HCT116 (cell line): ENCODE data around the gene EIF6. TPM values are rescaled to one million over a fixed set of nuclear protein-coding genes. Genes with fewer than 3 reads are reported as not detected.
A peak's percentile ranks its signal among the peaks of the same experiment; 100 is the strongest.

Source experiments
- ATAC-seq: fragments of 200-7000 bp; cut with Tn5 transposase; 2 replicates; pipeline ENCODE4 v1.9.1; 2020; ENCODE audit warnings: mild to moderate bottlenecking, moderate library complexity
- BruUV-seq: library from RNA; stranded (reverse); fragments of 400-500 nt; replicated peaks from 2 replicates; lab custom pipeline; 2021; lab: Mats Ljungman, UMichigan
- CTCF ChIA-PET: fragments of 300-600 bp; sonication (Branson Sonifier 250); formaldehyde crosslinking; loops from one replicate; lab custom pipeline; 2021; ENCODE audit warnings: antibody characterized with exemption; lab: Charles Lee
- POLR2A ChIA-PET: fragments of 300-600, 350-600 bp; sonication (Branson Sonifier 250); formaldehyde crosslinking; loops from one replicate; lab custom pipeline; 2021; ENCODE audit warnings: antibody characterized with exemption; lab: Charles Lee
- RAD21 ChIA-PET, 2 experiments: fragments of 300-600 bp; sonication (Branson Sonifier 250); formaldehyde crosslinking; loops; one replicate each; lab custom pipeline; 2023; ENCODE audit warnings: low total read pairs in 2 of 2; ENCODE audit not compliant: uncharacterized antibody in 2 of 2, unreplicated experiment in 2 of 2, low non-redundant PET in 1 of 2; lab: Charles Lee
- DNase-seq: peaks from one replicate; pipeline ENCODE4 v3.0.0-alpha.2; 2010; ENCODE audit warnings: low read depth, low spot score
- H2AFZ ChIP-seq: fragments of 200-600 bp; shearing (Covaris generic), sonication (generic); 2 replicates; pipeline ENCODE4 v1.6.1; 2017; ENCODE audit warnings: low read depth, mixed run types, mixed read lengths, antibody characterized with exemption, low read length; ENCODE audit not compliant: poor library complexity, severe bottlenecking
- H3K27ac ChIP-seq: 2 replicates; pipeline ENCODE4 v1.5.1; 2012; ENCODE audit warnings: low read depth, low read length
- H3K27me3 ChIP-seq: fragments of 200-600 bp; sonication (generic); 2 replicates; pipeline ENCODE4 v1.6.1; 2016; ENCODE audit warnings: mixed run types, low read length, mixed read lengths; ENCODE audit not compliant: insufficient read depth
- H3K36me3 ChIP-seq, 2 experiments: fragments of 200-500 bp in 1 of 2; fragments of 200-600 bp in 1 of 2; sonication (Bioruptor generic) in 1 of 2; sonication (generic) in 1 of 2; 2 replicates each; pipeline versions ENCODE4 v1.5.1 to v1.6.1; 2014 to 2016; ENCODE audit warnings: low read length in 2 of 2, inconsistent platforms in 1 of 2, mixed read lengths in 1 of 2, mixed run types in 1 of 2; ENCODE audit not compliant: insufficient read depth in 2 of 2, control insufficient read depth in 1 of 2
- H3K4me1 ChIP-seq, 2 experiments: fragments of 200-600 bp in 1 of 2; sonication (generic) in 1 of 2; 2 replicates each; pipeline versions ENCODE4 v1.5.1 to v1.6.1; 2012 to 2017; ENCODE audit warnings: low read length in 2 of 2, inconsistent platforms in 1 of 2, mild to moderate bottlenecking in 1 of 2, mixed read lengths in 1 of 2, mixed run types in 1 of 2, moderate library complexity in 1 of 2; ENCODE audit not compliant: insufficient read depth in 2 of 2, control insufficient read depth in 1 of 2
- H3K4me2 ChIP-seq: fragments of 200-600 bp; sonication (generic); 2 replicates; pipeline ENCODE4 v1.6.1; 2017; ENCODE audit warnings: mixed run types, low read length, mixed read lengths
- H3K4me3 ChIP-seq, 2 experiments: fragments of 200-600 bp in 1 of 2; sonication (generic) in 1 of 2; replicated peaks in 1 of 2; 2 replicates each; pipeline ENCODE4 v1.5.1; 2011 to 2016; ENCODE audit warnings: low read length in 2 of 2, control low read depth in 1 of 2, low read depth in 1 of 2, mild to moderate bottlenecking in 1 of 2, mixed read lengths in 1 of 2, mixed run types in 1 of 2
- H3K79me2 ChIP-seq: fragments of 200-600 bp; sonication (generic); 2 replicates; pipeline ENCODE4 v1.6.1; 2017; ENCODE audit warnings: mild to moderate bottlenecking, mixed run types, low read length, moderate library complexity, mixed read lengths; ENCODE audit not compliant: insufficient read depth
- H3K9ac ChIP-seq: fragments of 200-600 bp; sonication (generic); 2 replicates; pipeline ENCODE4 v1.6.1; 2016; ENCODE audit warnings: low read length, mixed read lengths
- H3K9me2 ChIP-seq: fragments of 200-600 bp; sonication (generic), shearing (Covaris generic); 2 replicates; pipeline ENCODE4 v1.6.1; 2017; ENCODE audit warnings: mixed run types, mild to moderate bottlenecking, moderate library complexity; ENCODE audit not compliant: insufficient read depth
- H3K9me3 ChIP-seq, 2 experiments: fragments of 200-500 bp in 1 of 2; fragments of 200-600 bp in 1 of 2; sonication (Bioruptor generic) in 1 of 2; sonication (generic) in 1 of 2; 2 replicates each; pipeline ENCODE4 v1.6.1; 2014 to 2017; ENCODE audit warnings: low read length in 2 of 2, mixed read lengths in 2 of 2, inconsistent platforms in 1 of 2, low read depth in 1 of 2, mild to moderate bottlenecking in 1 of 2, mixed run types in 1 of 2, moderate library complexity in 1 of 2; ENCODE audit not compliant: control insufficient read depth in 1 of 2, insufficient read depth in 1 of 2
- H4K20me1 ChIP-seq: fragments of 200-600 bp; sonication (generic), shearing (Covaris generic); 2 replicates; pipeline ENCODE4 v1.6.1; 2017; ENCODE audit warnings: mixed run types, mild to moderate bottlenecking, moderate library complexity; ENCODE audit not compliant: insufficient read depth
- ATF3 ChIP-seq: IDR thresholded peaks from 2 replicates; pipeline ENCODE4 v1.6.1; 2012
- CEBPB ChIP-seq: IDR thresholded peaks from 2 replicates; pipeline ENCODE4 v1.6.1; 2012; ENCODE audit warnings: low read depth
- CTCF ChIP-seq, 3 experiments: fragments of 200-600 bp in 1 of 3; sonication (generic) in 1 of 3; IDR thresholded peaks in 2 of 3; conservative IDR thresholded peaks in 1 of 3; 2 replicates each; pipeline ENCODE4 v1.5.1; 2012 to 2017; ENCODE audit warnings: low read depth in 2 of 3, low read length in 2 of 3, antibody characterized with exemption in 1 of 3, borderline replicate concordance in 1 of 3, control low read depth in 1 of 3, mild to moderate bottlenecking in 1 of 3, mixed read lengths in 1 of 3, mixed run types in 1 of 3, moderate library complexity in 1 of 3; ENCODE audit not compliant: insufficient read depth in 1 of 3
- ELF1 ChIP-seq: IDR thresholded peaks from 2 replicates; pipeline ENCODE4 v1.6.1; 2012; ENCODE audit warnings: low read depth, borderline replicate concordance
- EZH2 ChIP-seq: fragments of 200-600 bp; sonication (generic); IDR thresholded peaks from 2 replicates; pipeline ENCODE4 v1.6.1; 2017; ENCODE audit warnings: antibody characterized with exemption, mixed run types
- FOSL1 ChIP-seq: IDR thresholded peaks from 2 replicates; pipeline ENCODE4 v1.6.1; 2012; ENCODE audit warnings: low read depth
- SIN3A ChIP-seq: IDR thresholded peaks from 2 replicates; pipeline ENCODE4 v1.6.1; 2012; ENCODE audit warnings: low read depth
- YY1 ChIP-seq: IDR thresholded peaks from 2 replicates; pipeline ENCODE4 v1.6.1; 2011; ENCODE audit warnings: low read length, low read depth, moderate library complexity, mild to moderate bottlenecking; ENCODE audit not compliant: insufficient replicate concordance; ENCODE audit errors: extremely low read depth
- ZBTB33 ChIP-seq: IDR thresholded peaks from 2 replicates; pipeline ENCODE4 v1.6.1; 2011; ENCODE audit warnings: mild to moderate bottlenecking, low read length, moderate library complexity; ENCODE audit not compliant: insufficient replicate concordance; ENCODE audit errors: extremely low read depth
- intact Hi-C: fragments of 100-400 bp; cut with micrococcal nuclease; formaldehyde crosslinking; loops from 2 replicates; pipeline ENCODE4 v1.10.0; 2022
- total RNA-seq: library from RNA; stranded (reverse); gene quantifications from one replicate; pipeline ENCODE4 v1.2.1, GENCODE V29; 2021; ENCODE audit not compliant: unreplicated experiment

EIF6 gene
- total RNA-seq, 1 experiment from 2014 or later: 209 TPM

- H4K20me1 ChIP-seq: no peaks in the 10 kb centered on the region
- TF ChIP-seq SIN3A: no peak
- TF ChIP-seq ATF3: no peak
- TF ChIP-seq EZH2: no peak
- TF ChIP-seq ZBTB33: no peak
- no peak for TF ChIP-seq YY1
- TF ChIP-seq ELF1: no peak
- no peak for TF ChIP-seq CTCF (IDR thresholded peaks at IDR 0.05 in 2 of 3, conservative IDR thresholded peaks at IDR 0.05 in 1 of 3; ENCODE audit: borderline replicate concordance in 1 of 3, insufficient read depth in 1 of 3, low read depth in 2 of 3, low read length in 2 of 3)
- no peak for TF ChIP-seq FOSL1
- no peak for TF ChIP-seq CEBPB
- TF ChIP-seq, all 23 proteins: peak for 0
- RAD21 ChIA-PET: no interaction called here
These were observed 30.5 kb upstream of the EIF6 start for GRCh38 chr20:35314816-35315631.

More at GRCh38 chr20:35314816-35315631, 30.5 kb upstream of the EIF6 start:
- Histone ChIP-seq H3K27ac (no peak overlapping the region), H2AFZ (no peak overlapping the region), H3K9me2 (no peaks in the 10 kb centered on the region), H3K4me3 (no peak overlapping the region), H3K9ac (0 out of 2 replicates have a peak overlapping the region, but pooled peaks have one; percentile 6), H3K9me3 (no peaks in the 10 kb centered on the region), H3K4me2 (peak overlapping the region; percentile 22; the same call in 1 of the 2 replicates), H3K79me2 (no peaks in the 10 kb centered on the region), H3K4me1 (peaks cover 72 to 92% of the 10 kb centered on the region in 2 experiments), H3K36me3 (no peaks in the 10 kb centered on the region), H3K27me3 (no peaks in the 10 kb centered on the region)
- intact Hi-C loops: no loop called here
- ChIA-PET POLR2A (no interaction called here), CTCF (interaction anchor here (1.3 kb wide), 1 partner anchor 11 kb away, joined by 3 read pairs; no protein-coding TSS in a partner anchor)
- ATAC-seq (no peak), DNase-seq (no peak)
- no TSS peak for BruUV-seq
